ENCODE measurements around the gene VPS37C. TPM values are rescaled to one million over a fixed set of nuclear protein-coding genes. Genes with fewer than 3 reads are reported as not detected.

Gene VPS37C
- polyA plus RNA-seq, 3 donors: 16.9 to 22.0 (median 19.2) TPM

DNA sequence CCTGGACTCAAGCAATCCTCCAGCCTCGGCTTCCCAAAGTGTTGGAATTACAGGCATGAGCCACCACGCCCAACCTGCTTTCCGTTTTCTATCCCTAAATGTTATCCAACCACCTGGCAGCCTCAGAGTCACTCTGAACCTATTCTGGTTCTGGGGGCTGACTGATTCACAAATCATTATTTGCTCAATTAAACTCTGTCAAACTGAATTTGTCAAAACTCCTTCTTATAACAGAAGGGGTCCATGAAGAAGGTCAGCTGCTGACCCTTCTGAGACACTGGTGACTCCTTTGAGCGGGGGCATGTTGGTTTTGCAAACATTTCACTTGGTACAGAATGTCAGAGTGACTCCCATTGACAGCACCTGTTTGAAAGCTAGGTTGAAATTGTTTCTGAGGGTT lies 1.8 kb upstream of the VPS37C start:
- no peak for DNase-seq (ENCODE audit: extremely low read depth in 1 of 11, low read depth in 9 of 11, low spot score in 4 of 11)

- no peak for DNase-seq (ENCODE audit: extremely low read depth in 1 of 11, low read depth in 9 of 11, low spot score in 4 of 11)
Observed at GRCh38 chr11:61162092-61162941, 1.1 kb upstream of the VPS37C start.

GRCh38 chr11:61160487-61161189 lies 588 bp downstream of the VPS37C start:
- no peak for DNase-seq (ENCODE audit: extremely low read depth in 1 of 11, low read depth in 9 of 11, low spot score in 4 of 11)

GRCh38 chr11:61158691-61159381 lies 2.4 kb downstream of the VPS37C start:
- DNase-seq (ENCODE audit: extremely low read depth in 1 of 11, low read depth in 9 of 11, low spot score in 4 of 11): no peak

DNA sequence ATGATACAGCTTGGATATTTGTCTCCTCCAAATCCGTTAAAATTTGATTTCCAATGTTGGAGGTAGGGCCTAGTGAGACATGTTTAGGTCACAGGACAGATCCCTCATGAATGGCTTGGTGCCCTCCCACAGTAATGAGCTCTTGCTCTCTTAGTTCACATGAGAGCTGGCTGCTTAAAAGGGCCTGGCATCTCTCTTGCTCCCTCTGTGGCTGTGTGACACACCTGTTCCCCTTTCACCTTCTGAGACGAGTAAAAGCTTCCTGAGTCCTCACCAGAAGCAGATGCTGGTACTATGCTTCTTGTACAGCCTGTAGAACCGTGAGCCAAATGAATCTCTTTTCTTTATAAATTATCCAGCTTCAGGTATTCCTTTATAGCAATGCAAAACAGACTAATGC lies 3.5 kb downstream of the VPS37C start:
- DNase-seq (ENCODE audit: extremely low read depth in 1 of 11, low read depth in 9 of 11, low spot score in 4 of 11): no peak

GRCh38 chr11:61155741-61156140 lies 5.5 kb downstream of the VPS37C start:
- DNase-seq (ENCODE audit: extremely low read depth in 1 of 11, low read depth in 9 of 11, low spot score in 4 of 11): no peak

DNA sequence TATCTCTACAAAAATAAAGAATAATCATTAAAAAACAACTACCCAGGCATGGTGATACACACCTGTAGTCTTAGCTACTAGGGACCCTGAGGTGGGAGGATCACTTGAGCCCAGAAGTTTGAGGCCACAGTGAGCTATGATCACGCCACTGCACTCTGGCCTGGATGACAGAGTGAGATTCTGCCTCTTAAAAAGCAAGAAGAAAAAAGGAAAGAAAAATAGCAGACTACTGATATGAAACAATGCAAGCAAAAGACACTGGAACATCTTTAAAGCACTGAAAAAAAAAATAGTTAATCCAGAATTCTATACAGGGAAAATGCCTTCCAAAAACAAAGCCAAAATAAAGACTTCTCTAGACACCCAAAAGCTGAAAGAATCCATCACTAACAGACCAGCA lies 5.9 kb downstream of the VPS37C start:
- DNase-seq (ENCODE audit: extremely low read depth in 1 of 11, low read depth in 9 of 11, low spot score in 4 of 11): no peak

GRCh38 chr11:61154528-61154927 lies 6.7 kb downstream of the VPS37C start:
- DNase-seq (ENCODE audit: extremely low read depth in 1 of 11, low read depth in 9 of 11, low spot score in 4 of 11): no peak

GRCh38 chr11:61153593-61154095 lies 7.6 kb downstream of the VPS37C start:
- no peak for DNase-seq (ENCODE audit: extremely low read depth in 1 of 11, low read depth in 9 of 11, low spot score in 4 of 11)

GRCh38 chr11:61152816-61153592 lies 8.2 kb downstream of the VPS37C start:
- DNase-seq (ENCODE audit: extremely low read depth in 1 of 11, low read depth in 9 of 11, low spot score in 4 of 11): no peak

- DNase-seq (ENCODE audit: extremely low read depth in 1 of 11, low read depth in 9 of 11, low spot score in 4 of 11): no peak
Observed at GRCh38 chr11:61151545-61152252, 9.5 kb downstream of the VPS37C start.

- DNase-seq (ENCODE audit: extremely low read depth in 1 of 11, low read depth in 9 of 11, low spot score in 4 of 11): no peak
Observed at GRCh38 chr11:61150706-61151544, 10.3 kb downstream of the VPS37C start.

GRCh38 chr11:61149624-61150615 lies 11.3 kb downstream of the VPS37C start:
- DNase-seq (ENCODE audit: extremely low read depth in 1 of 11, low read depth in 9 of 11, low spot score in 4 of 11): no peak

DNA sequence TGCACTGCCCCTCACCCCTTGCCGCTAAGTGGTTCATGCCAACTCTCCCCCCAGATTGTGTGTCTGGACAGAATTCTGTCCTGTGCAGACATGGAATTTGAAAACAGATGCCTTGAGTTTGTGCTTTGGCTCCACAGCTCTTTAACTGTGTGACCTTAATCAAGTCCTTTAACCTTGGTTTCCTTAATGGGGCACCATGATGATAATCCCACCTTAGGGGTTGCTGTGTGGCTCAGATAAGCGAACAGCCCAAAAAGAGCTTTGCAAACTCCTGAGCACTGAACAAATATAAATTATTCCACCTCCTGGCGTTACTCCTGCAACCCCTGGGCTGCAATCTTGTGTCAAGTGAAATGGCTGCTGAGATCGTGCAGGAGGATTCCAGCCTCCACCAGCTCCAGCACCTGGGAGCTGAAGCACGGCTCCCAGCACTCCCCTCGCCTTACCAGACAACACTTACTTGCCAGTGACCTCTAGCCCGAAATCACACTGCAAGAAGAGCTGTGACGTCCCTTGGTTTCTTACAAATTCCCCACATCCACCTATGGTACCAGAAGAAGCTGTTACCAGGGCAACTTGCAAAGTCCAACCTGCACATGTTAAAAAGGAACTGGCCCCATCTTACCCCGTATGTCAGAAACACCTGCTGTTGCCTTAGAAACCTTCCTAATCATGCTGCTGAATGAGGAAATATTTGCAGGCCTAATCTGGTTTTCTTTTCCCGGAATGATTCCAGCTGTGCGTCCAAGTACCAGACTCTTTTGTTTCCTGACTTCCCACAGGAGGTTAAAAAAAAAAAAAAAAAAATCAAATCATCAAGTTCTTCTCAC lies 13.2 kb downstream of the VPS37C start:
- DNase-seq (ENCODE audit: extremely low read depth in 1 of 11, low read depth in 9 of 11, low spot score in 4 of 11): no peak

DNA sequence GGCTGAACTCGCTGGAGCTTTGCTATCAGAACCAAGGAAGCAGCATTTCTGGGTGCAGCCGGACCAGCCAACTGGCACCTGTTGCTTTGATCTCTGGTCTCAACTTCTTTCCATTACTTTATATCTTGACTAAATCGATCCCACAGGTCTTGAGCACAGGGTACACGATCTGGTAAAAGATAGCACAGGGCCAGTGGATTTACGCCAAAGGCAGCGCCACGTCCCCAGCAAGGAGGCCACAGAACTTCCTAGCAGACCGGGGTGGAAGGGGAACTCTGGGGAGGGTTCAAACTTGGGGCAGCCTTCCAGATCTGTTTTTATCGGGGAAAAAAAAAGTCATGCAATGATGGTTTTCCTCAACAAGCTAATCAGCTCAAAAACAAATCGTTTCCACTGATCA lies 14.0 kb downstream of the VPS37C start:
- DNase-seq (ENCODE audit: extremely low read depth in 1 of 11, low read depth in 9 of 11, low spot score in 4 of 11): no peak

DNA sequence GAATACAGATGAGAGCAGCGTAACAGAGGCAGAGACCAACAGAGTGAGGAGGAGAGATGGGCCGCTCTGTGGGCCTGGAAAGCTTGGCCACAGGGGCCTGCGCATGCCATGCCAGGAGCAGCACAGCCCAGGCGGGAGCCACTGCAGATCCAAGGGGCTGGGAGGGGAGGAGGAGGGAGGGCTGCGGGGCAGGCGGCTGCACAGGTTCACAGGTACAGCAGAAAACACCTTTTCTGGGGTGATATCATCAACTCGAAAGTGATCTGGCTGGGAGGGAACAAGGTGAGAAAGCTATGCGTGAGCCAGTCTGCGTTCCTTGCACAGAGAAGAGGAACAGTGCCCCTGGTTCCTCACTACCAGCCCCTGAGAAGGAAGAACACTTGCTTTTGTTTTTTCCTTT lies 14.8 kb downstream of the VPS37C start:
- no peak for DNase-seq (ENCODE audit: extremely low read depth in 1 of 11, low read depth in 9 of 11, low spot score in 4 of 11)
